Neuronal stem cell (in vitro differentiated cells): ENCODE measurements around the gene MICAL3.

Source experiments
- DNase-seq: peaks from one replicate; pipeline ENCODE4 v3.0.0-alpha.2; 2013; ENCODE audit warnings: low spot score
- H2AFZ ChIP-seq: one replicate; pipeline ENCODE4 v1.6.1; 2013; ENCODE audit warnings: mild to moderate bottlenecking, low read length, inconsistent platforms
- H2AK5ac ChIP-seq: 2 replicates; pipeline ENCODE4 v1.6.1; 2013; ENCODE audit warnings: low read depth, mild to moderate bottlenecking, inconsistent platforms, low read length, moderate library complexity, mixed read lengths
- H2BK120ac ChIP-seq: 2 replicates; pipeline ENCODE4 v1.6.1; 2013; ENCODE audit warnings: low read depth, mild to moderate bottlenecking, inconsistent platforms, low read length, moderate library complexity, mixed read lengths
- H2BK12ac ChIP-seq: one replicate; pipeline ENCODE4 v1.6.1; 2013; ENCODE audit warnings: low read length, inconsistent platforms
- H2BK15ac ChIP-seq: 2 replicates; pipeline ENCODE4 v1.6.1; 2013; ENCODE audit warnings: mild to moderate bottlenecking, low read length, inconsistent platforms, mixed read lengths
- H2BK5ac ChIP-seq: one replicate; pipeline ENCODE4 v1.6.1; 2013; ENCODE audit warnings: inconsistent platforms, mild to moderate bottlenecking, low read length, moderate library complexity
- H3K14ac ChIP-seq: one replicate; pipeline ENCODE4 v1.6.1; 2013; ENCODE audit warnings: low read length, inconsistent platforms
- H3K18ac ChIP-seq: 2 replicates; pipeline ENCODE4 v1.6.1; 2013; ENCODE audit warnings: low read length, inconsistent platforms
- H3K23ac ChIP-seq: 2 replicates; pipeline ENCODE4 v1.6.1; 2013; ENCODE audit warnings: low read depth, mild to moderate bottlenecking, mixed read lengths, low read length, inconsistent platforms; ENCODE audit not compliant: poor library complexity
- H3K27ac ChIP-seq: replicated peaks from 3 replicates; pipeline ENCODE4 v1.5.1; 2013; ENCODE audit warnings: low read length, inconsistent platforms
- H3K27me3 ChIP-seq, 3 experiments: 2 replicates each; pipeline ENCODE4 v1.6.1; 2013; ENCODE audit warnings: low read length in 3 of 3, mild to moderate bottlenecking in 2 of 3, inconsistent platforms in 1 of 3, low read depth in 1 of 3, mixed read lengths in 1 of 3, moderate library complexity in 1 of 3; ENCODE audit not compliant: control insufficient read depth in 3 of 3, insufficient read depth in 3 of 3
- H3K36me3 ChIP-seq, 2 donors: replicated peaks in 1 of 2; 2 replicates each; pipeline ENCODE4 v1.6.1; 2013; ENCODE audit warnings: low read length in 2 of 2; ENCODE audit not compliant: control insufficient read depth in 2 of 2, insufficient read depth in 2 of 2
- H3K4ac ChIP-seq: 2 replicates; pipeline ENCODE4 v1.6.1; 2013; ENCODE audit warnings: inconsistent platforms, mild to moderate bottlenecking, low read length, moderate library complexity
- H3K4me1 ChIP-seq, 2 donors: 1 replicate in 1 of 2; 2 replicates in 1 of 2; pipeline ENCODE4 v1.6.1; 2013; ENCODE audit warnings: low read length in 2 of 2, low read depth in 1 of 2; ENCODE audit not compliant: control insufficient read depth in 2 of 2, insufficient read depth in 1 of 2
- H3K4me2 ChIP-seq: one replicate; pipeline ENCODE4 v1.6.1; 2013; ENCODE audit warnings: mild to moderate bottlenecking, low read length, inconsistent platforms; ENCODE audit not compliant: insufficient read depth, poor library complexity, severe bottlenecking
- H3K4me3 ChIP-seq, 2 donors: 2 replicates each; pipeline ENCODE4 v1.5.1; 2013; ENCODE audit warnings: low read length in 2 of 2, mild to moderate bottlenecking in 2 of 2, inconsistent platforms in 1 of 2, moderate library complexity in 1 of 2
- H3K79me1 ChIP-seq: one replicate; pipeline ENCODE4 v1.6.1; 2013; ENCODE audit warnings: low read depth, mild to moderate bottlenecking, inconsistent platforms, low read length, moderate library complexity
- H3K9ac ChIP-seq: one replicate; pipeline ENCODE4 v1.6.1; 2013; ENCODE audit warnings: mild to moderate bottlenecking, low read depth, low read length, inconsistent platforms; ENCODE audit not compliant: poor library complexity
- H3K9me3 ChIP-seq, 2 donors: replicated peaks in 1 of 2; 2 replicates each; pipeline versions ENCODE3 to v1.6.1; 2013; ENCODE audit warnings: low read length in 2 of 2, mild to moderate bottlenecking in 2 of 2, inconsistent platforms in 1 of 2, low read depth in 1 of 2, mixed read lengths in 1 of 2, moderate library complexity in 1 of 2; ENCODE audit not compliant: control insufficient read depth in 2 of 2, insufficient read depth in 1 of 2
- H4K8ac ChIP-seq: one replicate; pipeline ENCODE4 v1.6.1; 2013; ENCODE audit warnings: low read depth, mild to moderate bottlenecking, inconsistent platforms, low read length, moderate library complexity
- H4K91ac ChIP-seq: one replicate; pipeline ENCODE4 v1.6.1; 2013; ENCODE audit warnings: low read length, low read depth, mild to moderate bottlenecking, inconsistent platforms; ENCODE audit not compliant: poor library complexity
- WGBS, 2 donors: extraction: QIAGEN DNeasy Blood & Tissue Kit; methylation state at CpG; one replicate each; pipeline ENCODE4 v1.1.7; 2013; ENCODE audit warnings: missing lambda C conversion rate in 2 of 2, mixed read lengths in 1 of 2; ENCODE audit not compliant: insufficient read length in 2 of 2, insufficient replicate concordance in 1 of 2; ENCODE audit errors: extremely low coverage in 2 of 2; 5-methylcytosine and 5-hydroxymethylcytosine counted together

MICAL3 gene

DNA sequence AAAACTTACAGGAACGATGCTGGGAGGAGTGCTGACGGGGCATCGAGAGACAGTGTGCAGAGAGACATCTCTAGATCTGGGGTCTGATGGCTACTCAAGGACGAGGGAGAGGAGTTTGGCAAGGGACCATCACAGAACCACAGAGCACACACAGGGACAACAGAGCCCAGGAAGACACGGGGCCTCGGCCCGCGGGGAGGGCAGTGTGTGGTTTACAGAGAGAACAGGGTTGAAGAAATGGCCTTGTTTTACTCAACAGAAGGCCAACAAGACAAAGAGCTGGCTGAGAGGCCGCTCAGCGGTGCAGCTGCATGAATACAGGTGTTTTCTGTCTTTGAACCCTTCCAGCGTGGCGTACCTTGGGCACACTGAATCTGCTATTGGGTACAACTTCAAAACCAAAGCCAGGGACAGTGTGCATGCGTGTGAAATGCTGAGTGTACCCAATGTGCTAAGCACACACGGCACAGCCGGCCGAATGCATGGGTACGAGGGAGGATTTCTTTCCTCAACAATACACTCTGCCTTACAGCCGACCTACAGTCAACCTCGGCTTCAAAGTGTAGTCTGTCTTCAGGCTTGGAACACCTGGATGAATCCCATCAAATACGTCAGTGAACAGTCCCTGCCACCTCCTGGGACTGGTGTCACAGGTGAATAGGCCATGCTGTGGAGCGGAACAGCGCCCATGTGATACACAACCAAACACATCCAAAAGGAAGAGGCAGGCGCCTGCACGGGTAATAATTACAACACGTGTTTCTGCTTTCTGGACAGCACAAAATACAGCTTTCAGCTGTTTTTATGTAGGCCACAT lies 229.4 kb downstream of the MICAL3 start:
- WGBS, 2 donors: no CpG with 5 or more reads among the region's 25 CpGs

DNA sequence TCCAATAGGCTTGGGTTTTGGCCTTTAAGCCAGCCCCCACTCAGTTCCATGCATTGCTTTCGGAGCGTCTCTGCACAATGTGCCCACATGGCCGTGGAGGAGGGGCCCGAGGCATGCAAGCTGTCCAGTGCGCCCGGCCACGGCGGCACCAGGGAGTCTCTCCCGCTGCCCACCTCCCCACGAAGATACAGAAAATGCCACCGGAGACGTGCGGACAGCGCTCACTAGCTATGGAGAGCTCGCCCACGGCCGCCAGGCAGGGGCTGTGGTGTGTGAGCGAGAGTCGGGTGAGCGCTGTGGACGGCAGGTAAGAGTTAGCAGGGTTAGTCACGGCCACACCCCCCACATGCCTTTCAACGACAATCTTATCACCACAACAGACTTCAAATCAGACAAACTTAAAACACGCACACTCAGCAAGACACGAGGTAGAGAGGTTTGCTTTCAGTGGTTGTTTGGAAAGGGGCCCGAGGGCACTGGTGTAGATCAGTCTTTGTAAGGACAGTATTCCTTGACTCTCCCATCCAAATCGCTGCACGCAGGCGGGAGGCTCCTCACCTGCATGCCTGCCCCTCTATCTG lies 231.4 kb downstream of the MICAL3 start:
- Histone ChIP-seq H2BK12ac (peak overlapping the region; percentile 43), H3K23ac (peak overlapping the region; percentile 9), H3K27me3 (no peaks in the 10 kb centered on the region), H2BK15ac (peak overlapping the region; percentile 31), H3K4ac (no peak overlapping the region), H3K4me1 (peaks cover 0 to 1% of the 10 kb centered on the region in 2 donors), H3K27ac (no peak overlapping the region), H3K18ac (peak overlapping the region; percentile 55), H2BK5ac (no peak overlapping the region), H3K9me3 (no peaks in the 10 kb centered on the region), H3K4me2 (no peak overlapping the region), H3K36me3 (peaks cover 0 to 8% of the 10 kb centered on the region in 2 donors), H3K14ac (no peak overlapping the region), H3K4me3 (no peak overlapping the region), H2BK120ac (no peak overlapping the region), H4K8ac (no peak overlapping the region), H3K79me1 (peaks cover 2% of the 10 kb centered on the region), H4K91ac (no peak overlapping the region), H3K9ac (peak overlapping the region; percentile 63), H2AK5ac (no peak overlapping the region), H2AFZ (no peak overlapping the region)
- WGBS, 2 donors: no CpG with 5 or more reads among the region's 29 CpGs
- no peak for DNase-seq

More for the DNA sequence above, 229.4 kb downstream of the MICAL3 start:
- Histone ChIP-seq H3K18ac (no peak overlapping the region), H3K4me2 (no peak overlapping the region), H2BK15ac (no peak overlapping the region), H4K8ac (no peak overlapping the region), H3K79me1 (peaks cover 2% of the 10 kb centered on the region), H3K4me3 (no peak overlapping the region), H3K9me3 (no peaks in the 10 kb centered on the region), H2BK12ac (no peak overlapping the region), H4K91ac (no peak overlapping the region), H3K14ac (no peak overlapping the region), H3K4ac (no peak overlapping the region), H3K4me1 (peaks cover 0 to 1% of the 10 kb centered on the region in 2 donors), H2AK5ac (no peak overlapping the region), H3K27me3 (no peaks in the 10 kb centered on the region), H3K27ac (no peak overlapping the region), H2BK5ac (no peak overlapping the region), H2AFZ (no peak overlapping the region), H2BK120ac (no peak overlapping the region), H3K36me3 (peaks cover 0 to 8% of the 10 kb centered on the region in 2 donors), H3K23ac (no peak overlapping the region), H3K9ac (no peak overlapping the region)
- DNase-seq: no peak

DNA sequence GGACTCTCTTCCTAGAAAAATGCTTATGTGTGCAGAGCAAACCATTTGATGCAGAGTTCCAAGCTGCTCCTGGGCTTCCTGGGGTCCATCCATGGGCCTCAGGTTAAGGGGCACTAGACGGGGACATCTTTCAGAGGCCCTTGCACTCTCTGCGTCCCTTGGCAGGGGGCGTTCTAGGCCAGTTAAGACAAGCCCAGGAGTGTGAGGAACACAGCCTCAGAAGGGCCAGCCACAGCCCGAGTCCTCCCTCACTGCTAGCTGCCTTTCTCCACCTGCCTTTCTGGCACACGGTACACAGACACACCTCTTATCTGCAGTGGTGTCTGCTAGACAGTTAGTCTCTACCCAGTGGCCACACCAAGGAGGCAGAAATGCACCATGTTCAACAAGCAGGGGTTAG lies 232.1 kb downstream of the MICAL3 start:
- H4K91ac ChIP-seq: no peak overlapping the region
- peaks cover 0 to 2% of the 10 kb centered on the region in 2 donors for H3K4me1 ChIP-seq
- no peak for DNase-seq
- H3K9me3 ChIP-seq: no peaks in the 10 kb centered on the region
- H3K14ac ChIP-seq: no peak overlapping the region
- no peak overlapping the region for H3K9ac ChIP-seq
- no peak overlapping the region for H2AFZ ChIP-seq
- peaks cover 0 to 8% of the 10 kb centered on the region in 2 donors for H3K36me3 ChIP-seq
- H2AK5ac ChIP-seq: no peak overlapping the region
- no CpG with 5 or more reads among the region's 5 CpGs for WGBS, 2 donors
- no peak overlapping the region for H2BK5ac ChIP-seq
- H2BK15ac ChIP-seq: no peak overlapping the region
- H4K8ac ChIP-seq: no peak overlapping the region
- H3K4ac ChIP-seq: no peak overlapping the region
- peak overlapping the region; percentile 43 for H2BK12ac ChIP-seq
- no peak overlapping the region for H3K4me3 ChIP-seq
- H3K27me3 ChIP-seq: no peaks in the 10 kb centered on the region
- H3K18ac ChIP-seq: peak overlapping the region; percentile 55
- no peak overlapping the region for H3K4me2 ChIP-seq
- H3K79me1 ChIP-seq: peaks cover 2% of the 10 kb centered on the region
- H3K23ac ChIP-seq: no peak overlapping the region
- no peak overlapping the region for H3K27ac ChIP-seq
- no peak overlapping the region for H2BK120ac ChIP-seq

DNA sequence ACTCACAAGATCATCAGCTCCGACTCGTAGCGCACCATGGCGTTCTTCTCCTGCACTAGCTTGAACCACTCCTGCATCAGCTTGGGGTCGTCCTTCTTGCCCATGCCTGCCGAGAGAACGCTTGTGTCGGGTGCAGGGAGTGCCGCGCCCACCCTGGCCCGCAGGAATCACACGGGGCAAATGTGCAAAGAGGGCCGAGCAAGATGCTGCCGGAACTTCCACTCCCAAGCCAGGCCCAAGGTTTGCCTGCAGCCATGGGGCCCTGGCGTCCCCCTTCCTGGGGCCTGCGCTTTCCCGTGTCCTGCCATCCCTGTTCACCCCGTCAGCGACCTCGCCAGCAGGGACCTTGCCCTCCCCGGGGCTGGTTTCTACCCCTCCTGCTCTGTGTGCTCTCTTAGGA lies 233.2 kb downstream of the MICAL3 start:
- no peak overlapping the region for H3K4me2 ChIP-seq

More for the DNA sequence above, 233.2 kb downstream of the MICAL3 start:
- WGBS, 2 donors: no CpG with 5 or more reads among the region's 21 CpGs
- H4K8ac ChIP-seq: no peak overlapping the region
- H3K9me3 ChIP-seq: no peaks in the 10 kb centered on the region
- peak overlapping the region; percentile 30 for H3K9ac ChIP-seq
- H2AK5ac ChIP-seq: no peak overlapping the region
- H3K27me3 ChIP-seq: no peaks in the 10 kb centered on the region
- H3K23ac ChIP-seq: peak overlapping the region; percentile 66
- H2AFZ ChIP-seq: no peak overlapping the region
- no peak overlapping the region for H3K4me3 ChIP-seq
- H3K4ac ChIP-seq: no peak overlapping the region
- no peak overlapping the region for H2BK5ac ChIP-seq
- DNase-seq: no peak
- no peak overlapping the region for H2BK15ac ChIP-seq
- peaks cover 10 to 11% of the 10 kb centered on the region in 2 donors for H3K4me1 ChIP-seq
- H3K18ac ChIP-seq: no peak overlapping the region
- H3K79me1 ChIP-seq: no peaks in the 10 kb centered on the region
- H3K36me3 ChIP-seq: peaks cover 0 to 8% of the 10 kb centered on the region in 2 donors
- no peak overlapping the region for H3K14ac ChIP-seq
- no peak overlapping the region for H4K91ac ChIP-seq
- H2BK12ac ChIP-seq: peak overlapping the region; percentile 48
- H2BK120ac ChIP-seq: no peak overlapping the region
- no peak overlapping the region for H3K27ac ChIP-seq
